Parathyroid adenoma (tissue), 2 donors: ENCODE measurements around the gene CDON.

Experiments used
- H2AFZ ChIP-seq: fragments of 300-600 bp; sonication (generic); one replicate; pipeline ENCODE4 v1.7.0; 2017; ENCODE audit warnings: antibody characterized with exemption, mild to moderate bottlenecking
- H3K27ac ChIP-seq: fragments of 300-600 bp; sonication (generic); one replicate; pipeline ENCODE4 v1.7.0; 2017
- H3K27me3 ChIP-seq: fragments of 300-600 bp; sonication (generic); one replicate; pipeline ENCODE4 v1.7.0; 2017; ENCODE audit warnings: low read length; ENCODE audit not compliant: control insufficient read depth, insufficient read depth
- H3K36me3 ChIP-seq: fragments of 300-600 bp; sonication (generic); one replicate; pipeline ENCODE4 v1.7.0; 2017; ENCODE audit warnings: low read length; ENCODE audit not compliant: control insufficient read depth, insufficient read depth
- H3K4me1 ChIP-seq: fragments of 300-600 bp; sonication (generic); one replicate; pipeline ENCODE4 v1.7.0; 2017; ENCODE audit warnings: control low read depth
- H3K4me2 ChIP-seq: fragments of 300-600 bp; sonication (generic); one replicate; pipeline ENCODE4 v1.7.0; 2017; ENCODE audit warnings: low read length
- H3K4me3 ChIP-seq: fragments of 300-600 bp; sonication (generic); one replicate; pipeline ENCODE4 v1.7.0; 2017; ENCODE audit warnings: low read depth, low read length
- H3K79me2 ChIP-seq: fragments of 300-600 bp; sonication (generic); one replicate; pipeline ENCODE4 v1.7.0; 2017; ENCODE audit warnings: control low read depth
- H3K9ac ChIP-seq: fragments of 300-600 bp; sonication (generic); one replicate; pipeline ENCODE4 v1.7.0; 2017; ENCODE audit warnings: mild to moderate bottlenecking
- H3K9me3 ChIP-seq: fragments of 300-600 bp; sonication (generic); one replicate; pipeline ENCODE4 v1.7.0; 2017; ENCODE audit warnings: low read length; ENCODE audit not compliant: control insufficient read depth
- TF ChIP-seq, protein P1 (sequence below): fragments of 300-600 bp; sonication (generic); IDR thresholded peaks from one replicate; pipeline ENCODE4 v1.7.0; 2017; ENCODE audit warnings: antibody characterized with exemption, mild to moderate bottlenecking
- donor health status: primary hyperparathyroidism.

Gene CDON

DNA sequence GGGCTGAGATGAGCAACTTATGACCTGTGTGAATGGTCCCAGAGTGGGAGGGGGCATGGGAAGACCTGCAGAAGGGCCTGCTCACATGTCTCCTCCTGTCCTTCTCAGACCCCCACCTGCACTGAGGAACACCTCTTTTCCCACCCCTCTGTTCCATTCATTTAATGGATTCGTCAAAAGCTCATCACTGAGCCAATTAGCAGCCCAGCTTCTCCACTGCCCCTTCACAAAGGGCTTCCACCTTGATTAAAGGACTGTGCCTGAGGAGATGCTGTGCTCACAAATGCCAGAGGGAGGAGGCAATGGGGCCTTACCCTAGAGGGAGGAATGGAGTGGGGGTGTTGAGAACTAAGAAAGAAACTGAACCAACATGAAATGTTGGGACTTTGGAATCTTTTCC, 14.0 kb upstream of the CDON start:
- H3K4me3 ChIP-seq: no peak overlapping the region
- no peak overlapping the region for H2AFZ ChIP-seq
- no peaks in the 10 kb centered on the region for H3K36me3 ChIP-seq
- H3K4me1 ChIP-seq: peaks cover 5% of the 10 kb centered on the region
- no peaks in the 10 kb centered on the region for H3K79me2 ChIP-seq
- TF ChIP-seq, protein P1, sequence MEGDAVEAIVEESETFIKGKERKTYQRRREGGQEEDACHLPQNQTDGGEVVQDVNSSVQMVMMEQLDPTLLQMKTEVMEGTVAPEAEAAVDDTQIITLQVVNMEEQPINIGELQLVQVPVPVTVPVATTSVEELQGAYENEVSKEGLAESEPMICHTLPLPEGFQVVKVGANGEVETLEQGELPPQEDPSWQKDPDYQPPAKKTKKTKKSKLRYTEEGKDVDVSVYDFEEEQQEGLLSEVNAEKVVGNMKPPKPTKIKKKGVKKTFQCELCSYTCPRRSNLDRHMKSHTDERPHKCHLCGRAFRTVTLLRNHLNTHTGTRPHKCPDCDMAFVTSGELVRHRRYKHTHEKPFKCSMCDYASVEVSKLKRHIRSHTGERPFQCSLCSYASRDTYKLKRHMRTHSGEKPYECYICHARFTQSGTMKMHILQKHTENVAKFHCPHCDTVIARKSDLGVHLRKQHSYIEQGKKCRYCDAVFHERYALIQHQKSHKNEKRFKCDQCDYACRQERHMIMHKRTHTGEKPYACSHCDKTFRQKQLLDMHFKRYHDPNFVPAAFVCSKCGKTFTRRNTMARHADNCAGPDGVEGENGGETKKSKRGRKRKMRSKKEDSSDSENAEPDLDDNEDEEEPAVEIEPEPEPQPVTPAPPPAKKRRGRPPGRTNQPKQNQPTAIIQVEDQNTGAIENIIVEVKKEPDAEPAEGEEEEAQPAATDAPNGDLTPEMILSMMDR: no peak
- H3K27me3 ChIP-seq: no peaks in the 10 kb centered on the region
- no peak overlapping the region for H3K4me2 ChIP-seq
- no peak overlapping the region for H3K27ac ChIP-seq
- H3K9me3 ChIP-seq: no peaks in the 10 kb centered on the region
- no peak overlapping the region for H3K9ac ChIP-seq

GRCh38 chr11:126072801-126073594, 10.3 kb upstream of the CDON start:
- H3K9ac ChIP-seq: no peak overlapping the region
- H2AFZ ChIP-seq: no peak overlapping the region
- no peaks in the 10 kb centered on the region for H3K36me3 ChIP-seq
- H3K79me2 ChIP-seq: no peaks in the 10 kb centered on the region
- H3K27ac ChIP-seq: no peak overlapping the region
- no peaks in the 10 kb centered on the region for H3K9me3 ChIP-seq
- H3K4me3 ChIP-seq: no peak overlapping the region
- TF ChIP-seq, protein P1: no peak
- no peaks in the 10 kb centered on the region for H3K27me3 ChIP-seq
- no peak overlapping the region for H3K4me2 ChIP-seq
- H3K4me1 ChIP-seq: no peaks in the 10 kb centered on the region

DNA sequence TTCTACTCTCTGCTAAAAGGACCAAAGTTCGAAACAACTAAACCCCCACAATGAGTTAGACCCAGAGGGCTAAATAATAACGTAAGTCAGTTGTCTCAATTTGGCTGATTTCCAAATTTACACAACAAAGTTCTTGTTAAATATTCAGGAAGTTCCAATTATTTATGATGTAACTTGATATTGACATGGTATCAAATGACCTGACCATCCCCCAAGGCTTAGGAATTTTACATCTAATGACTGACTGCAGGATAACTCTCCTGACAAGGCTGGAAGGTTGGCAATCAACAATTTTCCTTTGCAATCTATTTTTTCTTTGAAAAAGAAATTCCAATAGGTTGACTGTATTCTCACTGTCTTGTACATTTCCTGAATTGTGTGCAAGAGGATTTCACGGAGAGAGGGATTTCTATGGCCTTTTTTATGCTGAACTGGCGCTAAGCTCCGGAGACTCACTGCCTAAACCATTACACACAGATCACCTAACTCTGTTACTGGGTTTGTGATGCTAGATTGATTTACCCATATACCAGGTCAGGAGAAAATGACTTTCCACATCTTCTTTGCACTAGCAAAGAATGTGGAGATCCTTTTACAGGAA, 9.6 kb upstream of the CDON start:
- H3K9ac ChIP-seq: no peak overlapping the region
- no peaks in the 10 kb centered on the region for H3K36me3 ChIP-seq
- H3K4me1 ChIP-seq: no peaks in the 10 kb centered on the region
- no peaks in the 10 kb centered on the region for H3K27me3 ChIP-seq
- no peak overlapping the region for H3K27ac ChIP-seq
- H2AFZ ChIP-seq: no peak overlapping the region
- H3K79me2 ChIP-seq: no peaks in the 10 kb centered on the region
- no peaks in the 10 kb centered on the region for H3K9me3 ChIP-seq
- H3K4me2 ChIP-seq: no peak overlapping the region
- H3K4me3 ChIP-seq: no peak overlapping the region
- TF ChIP-seq, protein P1: no peak

DNA sequence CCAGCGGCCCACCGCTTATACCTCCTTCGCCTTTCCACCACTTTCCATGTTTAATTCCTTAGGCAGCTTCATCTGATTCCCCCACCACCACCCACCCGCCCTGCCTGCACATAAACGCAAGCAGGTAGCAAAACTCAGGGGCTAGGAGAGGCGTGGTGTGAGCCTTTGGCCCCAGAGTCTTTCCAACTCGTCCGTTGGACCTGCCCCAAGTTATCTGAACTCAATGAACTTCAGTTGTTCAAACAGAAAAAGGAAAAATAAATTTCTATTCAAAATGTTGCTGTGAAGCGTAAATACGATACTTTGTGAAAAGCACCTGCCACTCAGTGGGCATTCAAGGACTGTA, 814 bp upstream of the CDON start:
- Histone ChIP-seq H3K27ac (no peak overlapping the region), H3K4me2 (peak overlapping the region; percentile 38), H3K9me3 (no peaks in the 10 kb centered on the region), H3K4me1 (no peaks in the 10 kb centered on the region), H3K4me3 (no peak overlapping the region), H3K27me3 (no peaks in the 10 kb centered on the region), H3K36me3 (no peaks in the 10 kb centered on the region), H3K79me2 (no peaks in the 10 kb centered on the region), H3K9ac (no peak overlapping the region), H2AFZ (peak overlapping the region; percentile 87)
- TF ChIP-seq, protein P1: no peak
